DMS153 treated with DMSO at 0.1 percent for 48 hours (cell line): ENCODE results near the gene DAPK1.
"Not testable (repeated sequence)": the region's sequence is repeated elsewhere in the genome, so short reads cannot be mapped to it uniquely, and the experiment has no call there.

ENCODE experiments used
- DNase-seq: peaks from one replicate; lab custom pipeline; 2025; ENCODE audit not compliant: unreplicated experiment; lab: John Stamatoyannopoulos, UW

DAPK1 gene

DNA sequence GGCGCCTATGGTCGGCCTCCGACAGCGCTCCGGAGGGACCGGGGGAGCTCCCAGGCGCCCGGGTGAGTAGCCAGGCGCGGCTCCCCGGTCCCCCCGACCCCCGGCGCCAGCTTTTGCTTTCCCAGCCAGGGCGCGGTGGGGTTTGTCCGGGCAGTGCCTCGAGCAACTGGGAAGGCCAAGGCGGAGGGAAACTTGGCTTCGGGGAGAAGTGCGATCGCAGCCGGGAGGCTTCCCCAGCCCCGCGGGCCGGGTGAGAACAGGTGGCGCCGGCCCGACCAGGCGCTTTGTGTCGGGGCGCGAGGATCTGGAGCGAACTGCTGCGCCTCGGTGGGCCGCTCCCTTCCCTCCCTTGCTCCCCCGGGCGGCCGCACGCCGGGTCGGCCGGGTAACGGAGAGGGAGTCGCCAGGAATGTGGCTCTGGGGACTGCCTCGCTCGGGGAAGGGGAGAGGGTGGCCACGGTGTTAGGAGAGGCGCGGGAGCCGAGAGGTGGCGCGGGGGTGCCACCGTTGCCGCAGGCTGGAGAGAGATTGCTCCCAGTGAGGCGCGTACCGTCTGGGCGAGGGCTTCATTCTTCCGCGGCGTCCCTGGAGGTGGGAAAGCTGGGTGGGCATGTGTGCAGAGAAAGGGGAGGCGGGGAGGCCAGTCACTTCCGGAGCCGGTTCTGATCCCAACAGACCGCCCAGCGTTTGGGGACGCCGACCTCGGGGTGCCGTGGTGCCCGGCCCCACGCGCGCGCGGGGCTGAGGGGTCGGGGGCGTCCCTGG is 561 bp downstream of the DAPK1 start:
- DNase-seq: no peak

DNA sequence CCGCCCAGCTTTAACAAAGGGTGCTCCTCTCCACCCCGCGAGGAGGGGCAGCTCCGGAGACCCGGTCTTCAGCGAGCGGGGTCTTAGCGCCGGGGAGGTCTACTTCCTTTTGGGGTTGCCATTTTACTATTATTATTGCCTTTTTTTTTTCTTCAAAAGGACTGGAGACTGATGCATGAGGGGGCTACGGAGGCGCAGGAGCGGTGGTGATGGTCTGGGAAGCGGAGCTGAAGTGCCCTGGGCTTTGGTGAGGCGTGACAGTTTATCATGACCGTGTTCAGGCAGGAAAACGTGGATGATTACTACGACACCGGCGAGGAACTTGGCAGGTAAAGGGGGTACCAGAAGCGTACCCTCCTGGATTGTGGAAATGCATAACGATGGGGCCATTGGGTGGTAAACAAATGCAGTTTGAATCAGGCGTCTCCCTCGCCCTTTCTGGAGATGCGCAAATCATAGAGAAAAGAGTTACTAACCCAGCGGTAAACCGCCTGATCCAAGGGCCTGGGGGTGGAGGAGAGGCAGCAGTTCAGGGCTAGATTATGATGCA is 1.2 kb downstream of the DAPK1 start:
- DNase-seq: no peak

DNA sequence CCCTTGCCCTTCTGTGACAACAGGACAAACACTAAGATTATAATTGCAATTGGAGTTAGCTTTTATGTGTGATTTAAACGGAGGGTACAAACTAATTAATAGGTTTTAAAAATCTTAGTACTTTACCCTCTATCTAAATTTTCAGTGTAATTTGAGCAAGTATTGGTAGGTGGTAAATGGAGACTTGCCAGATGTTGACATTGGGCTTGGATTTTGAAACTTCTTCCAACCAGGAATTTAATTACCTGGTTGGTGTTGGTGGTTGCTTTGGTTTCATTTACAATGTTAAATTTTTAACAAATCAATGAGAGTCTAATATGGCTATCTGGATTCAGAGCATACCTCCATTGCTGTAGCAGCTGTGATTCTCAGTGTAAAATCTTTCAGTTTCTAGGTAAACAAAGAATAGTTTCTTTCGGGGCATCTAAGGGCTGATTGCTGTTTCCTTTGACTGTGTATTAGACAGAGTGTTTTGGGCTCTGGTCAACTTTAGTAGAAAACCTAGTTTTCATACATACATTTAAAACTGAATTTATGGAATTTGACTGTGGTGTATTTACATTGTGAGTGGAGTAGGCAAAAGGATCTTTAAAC is 1.9 kb downstream of the DAPK1 start:
- DNase-seq: no peak

DNA sequence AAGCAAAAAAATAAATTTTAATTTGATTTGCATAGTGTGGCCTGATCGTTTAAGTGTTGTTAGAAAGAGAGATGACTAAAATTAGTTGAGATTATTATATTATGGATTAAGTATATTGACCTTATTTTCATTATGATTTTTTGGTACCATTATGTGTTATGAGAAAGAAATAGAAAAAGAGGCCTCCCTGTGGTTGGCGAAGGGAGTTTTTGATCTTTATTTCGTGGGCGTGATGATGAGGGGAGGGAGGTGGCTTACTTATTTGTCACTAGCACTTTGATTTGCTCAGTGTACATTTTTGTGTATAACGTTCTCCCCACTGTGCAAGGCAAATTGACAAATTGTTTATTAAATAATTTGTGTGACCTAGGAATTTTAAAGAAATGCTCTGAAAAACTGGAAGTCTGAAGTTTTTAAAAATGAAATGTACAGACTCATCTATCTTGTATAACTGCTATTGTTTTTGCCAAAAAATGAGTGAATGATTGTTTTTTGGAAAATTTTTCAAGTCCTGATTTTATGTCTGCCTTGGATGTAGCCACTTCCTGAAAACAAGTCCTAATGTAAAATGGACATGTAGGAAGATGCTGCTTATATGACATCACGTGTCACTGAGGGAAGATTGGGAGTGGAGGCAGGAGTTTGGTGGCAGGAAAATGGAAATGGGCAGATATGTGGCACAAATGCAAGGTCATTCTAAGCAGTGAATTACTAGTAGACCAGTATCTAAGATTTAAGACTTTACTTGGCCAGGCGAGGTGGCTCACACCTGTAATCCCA is 3.0 kb downstream of the DAPK1 start:
- DNase-seq: no peak

DNA sequence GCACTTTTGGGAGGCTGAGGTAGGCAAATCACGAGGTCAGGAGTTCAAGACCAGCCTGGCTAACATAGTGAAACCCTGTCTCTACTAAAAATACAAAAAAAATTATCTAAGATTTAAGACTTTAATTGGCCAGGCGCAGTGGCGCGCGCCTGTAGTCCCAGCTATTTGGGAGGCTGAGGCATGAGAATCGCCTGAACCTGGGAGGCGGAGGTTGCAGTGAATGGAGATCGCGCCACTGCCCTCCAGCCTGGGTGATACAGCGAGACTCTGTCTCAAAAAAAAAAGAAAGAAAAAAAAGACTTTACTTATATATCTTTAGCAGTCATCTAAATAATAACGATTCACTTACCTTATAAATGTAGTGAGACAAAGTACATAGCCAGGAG is 3.6 kb downstream of the DAPK1 start:
- not testable (repeated sequence) for DNase-seq

DNA sequence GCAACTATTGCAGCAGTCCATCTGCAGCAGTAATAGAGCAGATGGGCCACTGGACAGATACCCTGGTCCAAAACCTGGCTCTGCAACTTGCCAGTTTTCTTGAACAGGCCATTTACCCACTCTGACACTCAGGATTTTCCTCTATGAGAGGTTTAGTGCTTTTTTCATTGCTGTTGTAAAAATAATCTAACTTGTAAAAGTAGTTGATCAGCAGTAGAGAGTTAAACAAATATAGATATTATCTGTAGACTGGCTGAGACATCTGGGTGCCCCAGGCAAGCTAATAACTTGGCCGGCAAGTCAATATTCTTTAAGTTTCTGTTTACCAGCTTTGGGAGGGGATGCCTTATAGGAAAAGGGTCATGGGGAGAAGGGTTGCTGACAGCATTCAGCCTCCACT is 4.1 kb downstream of the DAPK1 start:
- no peak for DNase-seq

DNA sequence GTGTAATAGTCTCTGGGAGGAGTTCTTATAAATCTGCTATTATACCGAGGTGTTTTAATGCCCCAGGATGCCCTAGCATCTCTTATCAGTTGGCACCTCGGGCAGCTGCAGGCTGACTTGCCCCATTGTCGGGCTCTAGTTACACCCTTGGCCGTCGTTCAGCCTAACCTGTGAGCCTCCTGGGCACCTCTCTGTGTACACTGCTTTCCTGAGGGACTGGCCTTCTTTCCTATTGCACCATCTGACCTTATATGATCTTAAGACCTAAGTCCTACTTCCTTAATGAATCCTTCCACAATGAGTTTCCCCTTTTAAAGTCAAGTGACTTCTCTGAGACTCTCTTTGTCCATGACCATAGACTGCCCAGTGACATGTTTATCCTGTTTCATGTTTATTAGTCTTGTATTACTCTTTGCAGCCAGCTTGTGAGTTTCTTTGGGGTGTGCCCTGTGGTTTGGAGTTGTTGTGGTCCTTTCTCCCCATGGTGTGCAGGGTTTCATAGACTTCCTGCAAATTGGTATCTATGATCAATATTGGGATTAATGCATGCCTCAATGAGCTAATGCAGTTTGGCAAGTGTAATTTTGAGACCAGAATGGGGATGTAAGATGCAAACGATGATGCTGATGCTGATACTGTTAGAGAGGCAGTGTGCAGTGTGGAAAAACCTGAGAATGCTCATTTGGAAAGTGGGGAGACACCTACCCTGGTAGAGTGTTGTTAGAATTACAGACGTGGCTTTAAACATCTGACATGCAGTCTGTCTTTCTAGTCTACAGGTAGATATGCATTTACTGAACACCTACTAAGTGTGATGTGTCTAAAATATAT is 4.9 kb downstream of the DAPK1 start:
- no peak for DNase-seq

DNA sequence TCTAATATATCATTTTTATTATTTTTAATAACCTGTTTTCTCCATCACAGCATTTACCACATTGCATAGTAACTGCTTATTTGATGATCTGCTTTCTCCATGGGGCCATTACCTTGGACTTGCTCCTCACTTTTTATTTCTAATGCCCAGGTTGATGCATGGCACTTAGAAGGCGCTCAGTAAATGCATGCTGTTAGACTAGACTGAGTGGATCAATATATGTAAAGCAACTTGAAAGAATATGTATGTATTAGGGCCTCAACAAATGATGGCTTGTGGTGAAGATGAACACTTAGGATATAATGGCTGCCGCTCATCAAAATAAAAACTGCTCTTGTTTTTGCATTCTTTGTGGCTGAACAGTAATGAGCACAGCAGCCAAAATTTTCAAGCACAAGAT is 5.8 kb downstream of the DAPK1 start:
- no peak for DNase-seq

DNA sequence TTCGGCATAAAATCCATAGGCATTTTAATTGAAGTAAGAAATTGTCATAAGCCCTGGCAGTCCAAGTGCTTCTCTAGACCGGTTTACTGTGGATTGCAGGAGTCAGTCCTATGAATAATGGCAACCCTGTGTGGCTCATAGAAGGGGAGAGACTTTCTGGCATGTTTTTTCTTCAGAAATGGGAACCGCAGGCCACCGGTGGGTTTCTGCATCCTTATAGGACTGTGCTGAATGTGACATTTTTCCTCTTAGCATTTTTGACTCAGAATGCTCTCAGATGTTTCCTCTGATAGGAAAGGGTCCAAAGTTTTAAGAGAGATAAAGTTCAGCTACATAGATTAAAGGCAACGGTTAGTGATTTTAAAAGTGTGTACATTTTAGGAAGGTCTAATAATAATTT is 6.3 kb downstream of the DAPK1 start:
- DNase-seq: no peak

DNA sequence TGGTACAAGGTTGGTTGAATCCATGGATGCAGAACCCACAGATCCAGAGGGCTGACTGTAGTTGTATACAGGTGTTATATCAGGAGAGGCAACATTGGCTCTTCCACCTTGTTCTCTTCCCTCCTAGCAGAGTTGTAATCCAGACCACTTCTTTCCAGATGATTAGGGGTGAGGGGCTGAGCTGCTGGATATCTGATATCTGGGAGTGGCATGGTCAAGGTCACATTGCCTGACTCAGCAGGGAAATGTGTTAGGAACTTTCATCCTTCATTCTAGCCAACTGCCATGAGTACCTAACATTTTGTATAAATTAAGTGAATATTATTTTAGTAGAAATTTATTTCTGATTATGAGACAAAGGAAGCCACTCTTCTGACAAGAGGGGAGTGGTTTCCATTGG is 7.3 kb downstream of the DAPK1 start:
- no peak for DNase-seq

DNA sequence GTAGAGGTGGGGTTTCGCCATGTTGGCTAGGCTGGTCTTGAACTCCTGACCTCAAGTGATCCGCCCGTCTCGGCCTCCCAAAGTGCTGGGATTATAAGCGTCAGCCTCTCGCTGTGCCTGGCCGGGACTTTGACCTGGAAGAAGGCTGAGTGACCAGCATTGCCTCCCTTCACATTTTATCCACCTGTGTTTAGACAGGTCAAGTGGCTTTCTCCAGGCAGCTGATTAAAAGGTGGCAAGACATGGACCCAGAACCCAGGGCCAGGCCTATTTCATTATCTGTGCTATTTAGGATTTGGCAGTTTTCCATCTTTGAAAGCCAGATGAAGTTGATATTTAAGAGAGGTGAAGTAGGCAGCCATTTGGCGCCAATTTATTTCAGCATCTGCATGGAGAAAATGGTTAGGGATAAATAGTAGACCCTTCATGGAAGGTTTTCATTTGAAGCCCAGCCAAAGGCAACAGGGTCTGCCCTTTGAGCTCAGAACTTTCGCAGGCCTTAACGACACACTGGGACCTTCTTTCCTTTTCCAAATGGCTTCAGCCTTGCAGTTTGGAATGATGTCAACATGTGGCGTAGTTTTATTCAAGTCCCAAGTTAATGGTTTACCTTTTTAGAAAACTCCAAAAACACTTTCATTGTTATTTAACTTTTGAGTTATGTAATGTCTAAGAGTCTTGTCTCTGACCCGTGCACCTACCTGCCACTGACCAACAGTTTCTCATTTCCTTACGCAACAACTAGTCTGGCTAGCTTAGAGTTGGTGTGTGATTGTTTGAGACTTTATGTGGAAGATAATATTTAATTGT is 8.4 kb downstream of the DAPK1 start:
- DNase-seq: no peak

DNA sequence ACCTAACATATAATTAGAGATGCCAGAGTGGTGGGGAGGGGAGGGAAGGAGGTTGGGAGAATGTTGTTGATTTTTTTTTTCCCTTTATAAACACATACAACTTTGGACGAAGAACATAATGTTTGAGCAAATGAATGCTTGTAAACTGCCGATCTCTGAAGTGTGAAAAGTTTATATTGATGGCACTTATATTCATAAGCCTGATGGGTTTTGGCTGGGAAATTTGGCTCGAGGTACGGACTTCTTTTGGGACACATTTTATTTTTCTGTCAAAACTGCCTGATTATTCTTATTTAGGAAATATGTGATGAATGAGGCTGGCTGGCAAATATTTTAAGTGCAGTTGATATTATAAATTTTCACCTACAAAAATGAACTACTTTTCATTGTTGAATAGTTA is 9.9 kb downstream of the DAPK1 start:
- DNase-seq: no peak

DNA sequence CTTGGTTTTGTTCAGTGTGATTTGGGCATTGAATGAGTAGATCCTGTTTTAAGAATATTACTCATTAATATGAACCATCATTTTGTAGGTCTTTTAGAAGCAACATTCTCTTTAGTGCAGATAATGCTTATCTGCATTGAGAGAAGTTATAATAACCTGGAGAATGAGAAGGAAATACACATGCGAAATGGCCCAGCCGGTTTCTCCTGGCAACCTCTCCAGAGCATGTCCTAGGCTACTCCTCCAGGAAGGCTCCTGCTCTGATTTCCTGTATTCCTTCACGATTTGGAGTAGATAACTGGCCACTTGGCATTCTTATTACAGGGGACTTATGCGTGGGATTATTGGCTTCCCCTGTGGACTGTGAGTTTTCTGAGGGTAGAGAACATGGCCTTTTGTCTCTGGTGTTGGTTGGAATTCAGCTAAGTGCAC is 12.6 kb downstream of the DAPK1 start:
- DNase-seq: no peak

DNA sequence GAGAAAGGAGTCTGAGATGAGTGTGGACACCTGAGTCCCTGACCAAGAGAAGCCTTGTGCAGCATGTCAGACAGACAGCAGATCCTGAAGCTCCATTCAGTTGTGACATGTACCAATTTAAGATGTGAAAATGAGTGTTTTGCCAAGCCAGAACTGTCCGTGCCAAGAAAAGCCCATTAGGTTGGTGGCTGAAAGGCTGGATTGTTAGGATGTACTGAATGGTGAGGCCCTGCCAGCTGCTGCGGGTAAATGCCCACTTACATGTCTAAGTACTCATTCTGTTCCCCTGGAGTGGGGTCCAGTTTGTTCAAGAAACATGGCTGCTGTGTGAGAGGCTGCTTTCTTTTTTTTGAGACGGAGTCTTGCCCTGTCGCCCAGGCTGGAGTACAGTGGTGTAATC is 14.6 kb downstream of the DAPK1 start:
- no peak for DNase-seq

DNA sequence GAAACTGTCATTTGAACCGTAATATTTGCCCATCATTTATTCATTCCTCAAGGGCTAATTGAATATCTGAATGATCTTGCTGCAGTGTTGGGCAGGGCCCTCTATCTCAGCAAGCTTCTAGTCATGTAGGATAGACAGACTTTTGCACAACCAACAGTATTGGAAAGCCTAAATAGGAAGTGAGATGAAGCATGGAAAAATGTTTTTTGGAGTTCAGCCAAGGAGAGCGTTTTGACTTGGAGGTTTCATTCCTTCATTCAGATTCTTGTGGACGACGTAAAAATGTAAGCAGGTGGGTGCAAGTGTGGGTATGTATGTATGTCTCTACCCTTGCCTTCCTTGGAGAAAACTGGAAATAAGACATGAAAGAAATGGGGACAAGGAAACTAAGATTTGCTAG is 15.5 kb downstream of the DAPK1 start:
- DNase-seq: no peak

DNA sequence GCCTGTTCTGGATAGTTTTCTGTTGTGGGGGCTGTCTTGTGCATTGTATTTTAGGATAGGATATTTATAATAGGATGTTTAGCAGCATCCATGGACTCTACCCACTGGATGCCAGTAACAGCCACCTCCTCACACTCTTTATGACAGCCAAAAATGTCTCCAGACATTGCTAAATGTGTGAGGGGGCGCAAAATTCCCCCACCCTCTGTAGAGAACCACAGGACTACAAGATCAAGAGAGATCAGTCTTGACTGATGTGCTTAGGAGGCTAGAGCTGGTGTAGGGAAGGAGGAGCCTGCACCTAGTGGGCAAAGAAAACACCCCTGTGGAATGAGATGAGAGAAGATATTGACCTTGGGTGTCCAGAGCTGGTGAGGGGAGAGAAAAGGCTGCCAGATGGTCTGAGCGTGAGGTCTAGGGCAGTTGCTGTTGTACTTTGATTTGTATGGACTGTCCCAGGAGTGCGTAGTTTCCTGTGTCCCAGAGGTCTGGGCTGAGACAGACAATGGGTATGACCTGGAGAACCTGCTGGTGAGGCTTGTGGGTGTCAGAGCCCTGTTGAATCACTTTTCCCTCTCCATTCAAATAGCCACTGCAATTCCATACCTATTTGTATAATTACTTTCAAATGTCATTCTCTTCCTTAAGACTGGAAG is 16.3 kb downstream of the DAPK1 start:
- no peak for DNase-seq

DNA sequence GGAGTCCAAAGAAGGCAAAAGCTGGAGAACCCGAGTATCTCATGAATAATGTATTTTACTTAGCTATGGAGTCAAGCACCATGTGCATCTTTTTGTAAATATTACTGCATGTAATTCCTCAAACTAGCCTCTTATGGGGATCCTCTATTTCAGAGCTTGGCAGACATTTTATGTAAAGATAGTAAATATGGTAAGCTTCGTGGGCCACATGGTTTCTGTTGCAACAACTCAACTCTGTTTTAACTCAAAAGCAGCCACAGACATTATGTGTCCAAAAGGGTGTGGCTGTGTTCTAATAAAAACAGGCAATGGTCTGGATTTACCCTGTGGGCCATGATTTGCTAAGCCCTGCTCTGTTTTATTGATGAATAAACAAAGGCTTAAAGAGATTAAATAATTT is 17.3 kb downstream of the DAPK1 start:
- no peak for DNase-seq

DNA sequence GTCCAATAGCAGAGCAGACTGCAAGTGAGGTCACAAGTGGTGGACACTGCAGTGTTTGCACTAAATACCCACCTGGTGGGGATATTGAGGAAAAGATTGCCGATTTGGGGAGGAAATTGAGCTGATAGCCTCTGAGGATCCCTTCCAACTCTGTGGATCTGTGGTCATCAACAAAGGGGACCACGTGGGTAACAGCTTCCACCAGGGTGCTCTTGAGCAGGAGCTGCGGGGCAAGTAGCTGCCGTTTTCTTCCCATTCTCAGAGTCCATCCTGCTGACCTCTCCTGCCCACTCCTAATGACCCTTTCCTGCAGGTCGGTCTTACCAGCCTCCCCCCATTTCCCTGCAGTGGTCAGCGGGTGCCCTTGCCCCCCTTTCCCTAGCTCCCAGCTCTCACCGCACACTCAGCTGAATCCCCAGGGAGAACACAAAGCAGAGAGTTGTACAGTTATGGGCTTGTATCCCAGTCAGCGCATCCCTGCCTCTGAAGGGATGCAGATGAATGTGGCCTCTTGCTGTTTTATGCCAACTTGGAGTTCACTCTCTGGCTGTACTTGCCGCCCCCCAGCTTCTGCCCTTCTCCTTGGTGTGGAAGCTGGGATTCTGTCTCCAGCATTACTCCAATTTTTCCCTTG is 18.0 kb downstream of the DAPK1 start:
- no peak for DNase-seq

DNA sequence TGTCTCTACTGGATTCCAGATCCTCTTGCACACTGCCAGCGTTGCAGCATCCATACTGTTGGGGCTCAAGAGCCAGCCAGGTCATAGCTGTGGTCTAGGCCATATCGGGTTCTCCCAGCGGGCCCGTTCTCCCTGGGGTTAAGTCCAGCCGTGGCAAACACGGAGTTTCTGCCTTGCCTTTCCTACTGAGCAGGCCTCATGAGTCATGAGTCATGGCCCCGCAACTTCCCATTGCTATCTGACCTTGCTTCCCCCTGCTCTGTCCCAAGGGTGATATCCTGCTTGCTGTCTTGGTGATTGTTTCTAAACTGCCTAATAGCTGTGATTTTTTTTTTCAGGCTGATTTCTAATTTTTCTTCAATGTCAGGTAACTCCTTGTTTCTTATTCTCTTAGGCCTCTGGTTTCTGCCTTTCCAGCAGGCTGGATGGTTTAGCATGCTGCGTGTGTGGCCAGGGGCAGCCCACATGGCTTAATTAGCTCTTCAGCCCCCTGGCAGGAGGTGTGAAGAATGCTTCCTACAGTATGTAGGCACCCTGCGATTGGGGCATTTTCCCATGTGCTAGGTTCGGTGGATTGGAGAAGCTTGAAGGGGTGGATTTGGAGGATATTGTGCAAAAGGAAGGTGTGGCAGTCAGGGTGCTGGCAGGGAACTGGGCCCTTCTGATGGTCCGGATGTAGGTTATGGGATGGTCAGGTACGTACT is 18.7 kb downstream of the DAPK1 start:
- no peak for DNase-seq
